HepG2 (cell line): ENCODE measurements around the gene ALPK3. TPM values are rescaled to one million over a fixed set of nuclear protein-coding genes. Genes with fewer than 3 reads are reported as not detected.

Experiments
- DDIT3 ChIP-seq: sonication (generic); formaldehyde crosslinking; IDR thresholded peaks from 2 replicates; pipeline ENCODE4 v1.4.0; 2020; ENCODE audit warnings: mild to moderate bottlenecking, missing genetic modification reagents
- E2F2 ChIP-seq: sonication (generic); formaldehyde crosslinking; IDR thresholded peaks from 2 replicates; pipeline ENCODE4 v1.4.0; 2020; ENCODE audit warnings: missing genetic modification reagents, borderline replicate concordance
- HOXA7 ChIP-seq: sonication (generic); formaldehyde crosslinking; IDR thresholded peaks from 2 replicates; pipeline ENCODE4 v1.8.1; 2022; ENCODE audit warnings: mild to moderate bottlenecking, missing genetic modification reagents, moderate library complexity
- IKZF5 ChIP-seq: IDR thresholded peaks from 2 replicates; pipeline ENCODE4 v1.6.1; 2018; ENCODE audit warnings: missing genetic modification reagents, mild to moderate bottlenecking, missing compliant biosample characterization
- KDM1A ChIP-seq: IDR thresholded peaks from 2 replicates; pipeline ENCODE4 v1.6.1; 2016; ENCODE audit warnings: missing compliant biosample characterization
- KLF12 ChIP-seq: sonication (generic); formaldehyde crosslinking; IDR thresholded peaks from 2 replicates; pipeline ENCODE4 v1.4.0; 2020; ENCODE audit warnings: missing genetic modification reagents, borderline replicate concordance
- KLF9 ChIP-seq: IDR thresholded peaks from 2 replicates; pipeline ENCODE4 v1.6.1; 2016; ENCODE audit warnings: low read depth
- MEF2D ChIP-seq: sonication (generic); formaldehyde crosslinking; IDR thresholded peaks from 2 replicates; pipeline ENCODE4 v1.5.1; 2020; ENCODE audit warnings: mild to moderate bottlenecking, missing genetic modification reagents
- NFATC3 ChIP-seq: sonication (generic); formaldehyde crosslinking; IDR thresholded peaks from 2 replicates; pipeline ENCODE4 v1.5.1; 2020; ENCODE audit warnings: mild to moderate bottlenecking, missing genetic modification reagents
- RBM22 ChIP-seq: fragments of 200-400 bp; formaldehyde crosslinking; optimal IDR thresholded peaks from 2 replicates; pipeline ENCODE3; 2017; ENCODE audit warnings: mild to moderate bottlenecking, low read length, moderate library complexity
- RNF2 ChIP-seq: fragments of 450-650 bp; conservative IDR thresholded peaks from 2 replicates; pipeline ENCODE4 v1.6.1; 2016; ENCODE audit warnings: low read depth
- SALL2 ChIP-seq: sonication (generic); formaldehyde crosslinking; IDR thresholded peaks from 2 replicates; pipeline ENCODE4 v1.8.1; 2023; ENCODE audit warnings: mild to moderate bottlenecking, missing genetic modification reagents, inconsistent platforms
- SMARCC2 ChIP-seq: fragments of 450-650 bp; IDR thresholded peaks from 2 replicates; pipeline ENCODE4 v1.6.1; 2017; ENCODE audit warnings: antibody characterized with exemption, mild to moderate bottlenecking
- ZBTB7A ChIP-seq: sonication (generic); formaldehyde crosslinking; IDR thresholded peaks from 2 replicates; pipeline ENCODE4 v1.8.0; 2022; ENCODE audit warnings: mild to moderate bottlenecking, missing genetic modification reagents
- ZNF205 ChIP-seq: IDR thresholded peaks from 2 replicates; pipeline ENCODE4 v1.6.1; 2018; ENCODE audit warnings: missing biosample characterization, missing genetic modification reagents
- ZNF225 ChIP-seq: sonication (generic); formaldehyde crosslinking; IDR thresholded peaks from 2 replicates; pipeline ENCODE4 v1.4.0; 2020; ENCODE audit warnings: mild to moderate bottlenecking, missing genetic modification reagents
- ZNF264 ChIP-seq: sonication (generic); formaldehyde crosslinking; IDR thresholded peaks from 2 replicates; pipeline ENCODE4 v1.4.0; 2020; ENCODE audit warnings: missing genetic modification reagents
- ZNF446 ChIP-seq: sonication (generic); formaldehyde crosslinking; IDR thresholded peaks from 2 replicates; pipeline ENCODE4 v1.5.0; 2020; ENCODE audit warnings: mild to moderate bottlenecking, missing genetic modification reagents
- ZNF547 ChIP-seq: sonication (generic); formaldehyde crosslinking; IDR thresholded peaks from 2 replicates; pipeline ENCODE4 v1.5.1; 2020; ENCODE audit warnings: mild to moderate bottlenecking, missing genetic modification reagents
- ZNF550 ChIP-seq: sonication (generic); formaldehyde crosslinking; IDR thresholded peaks from 2 replicates; pipeline ENCODE4 v1.4.0; 2020; ENCODE audit warnings: mild to moderate bottlenecking, missing genetic modification reagents, borderline replicate concordance
- ZNF574 ChIP-seq: sonication (generic); formaldehyde crosslinking; IDR thresholded peaks from 2 replicates; pipeline ENCODE4 v1.4.0; 2020; ENCODE audit warnings: missing genetic modification reagents
- ZNF607 ChIP-seq: sonication (generic); formaldehyde crosslinking; IDR thresholded peaks from 2 replicates; pipeline ENCODE4 v1.5.1; 2020; ENCODE audit warnings: missing genetic modification reagents, mild to moderate bottlenecking, borderline replicate concordance
- ZNF619 ChIP-seq: sonication (generic); formaldehyde crosslinking; IDR thresholded peaks from 2 replicates; pipeline ENCODE4 v1.4.0; 2020; ENCODE audit warnings: mild to moderate bottlenecking, missing genetic modification reagents
- ZNF747 ChIP-seq: sonication (generic); formaldehyde crosslinking; IDR thresholded peaks from 2 replicates; pipeline ENCODE4 v1.8.1; 2023; ENCODE audit warnings: missing genetic modification reagents, mild to moderate bottlenecking, borderline replicate concordance
- ZNF768 ChIP-seq: sonication (generic); formaldehyde crosslinking; IDR thresholded peaks from 2 replicates; pipeline ENCODE4 v1.4.0; 2020; ENCODE audit warnings: missing genetic modification reagents
- ZNF850 ChIP-seq: sonication (generic); formaldehyde crosslinking; conservative IDR thresholded peaks from 2 replicates; pipeline ENCODE4 v1.9.0; 2021; ENCODE audit warnings: mild to moderate bottlenecking, missing genetic modification reagents
- ZSCAN20 ChIP-seq: sonication (generic); formaldehyde crosslinking; IDR thresholded peaks from 2 replicates; pipeline ENCODE4 v1.4.0; 2020; ENCODE audit warnings: missing genetic modification reagents, mild to moderate bottlenecking, borderline replicate concordance
- polyA plus RNA-seq, 8 experiments: library from polyadenylated mRNA; depleted of rRNA in 3 of 8; stranded (reverse) in 7 of 8; unstranded in 1 of 8; fragments of >200 nt; fragmentation: Illumina TruSeq in 4 of 8; extraction: Trizol in 4 of 8; gene quantifications; 2 replicates each; pipeline versions ENCODE4 v1.2.1 to v1.2.3, GENCODE V29; 2011 to 2016; ENCODE audit warnings: low read depth in 4 of 8, missing spikeins in 1 of 8, mixed read lengths in 1 of 8; ENCODE audit not compliant: insufficient read depth in 1 of 8
- total RNA-seq, 5 experiments: library from RNA; depleted of rRNA; stranded (reverse); fragments of >200 nt; fragmentation: Illumina TruSeq; extraction: Trizol; gene quantifications; 2 replicates each; pipeline ENCODE4 v1.2.3, GENCODE V29; 2016; ENCODE audit warnings: low read depth in 1 of 5

ALPK3 gene
- total and polyA plus RNA-seq, 2 of the 13 experiments (the other 11 are each of a cell fraction or from before 2014, with no cell fraction given): 0.04 to 0.42 TPM

- TF ChIP-seq IKZF5 (CRISPR knock-in tag) (no peak), ZBTB7A (CRISPR knock-in tag) (peak; percentile 33; the same call in 1 of the 2 replicates), HOXA7 (CRISPR knock-in tag) (no peak), ZNF747 (no peak), SALL2 (CRISPR knock-in tag) (no peak), ZNF264 (CRISPR knock-in tag) (no peak), RNF2 (no peak), DDIT3 (CRISPR knock-in tag) (no peak), E2F2 (CRISPR knock-in tag) (no peak), ZNF446 (CRISPR knock-in tag) (no peak), ZNF547 (CRISPR knock-in tag) (no peak; the same call in 1 of the 2 replicates), ZNF550 (no peak), ZNF574 (no peak), KLF12 (CRISPR knock-in tag) (no peak), ZNF768 (CRISPR knock-in tag) (no peak), KDM1A (CRISPR knock-in tag) (no peak), NFATC3 (CRISPR knock-in tag) (no peak), ZNF619 (CRISPR knock-in tag) (no peak), ZNF205 (CRISPR knock-in tag) (no peak), MEF2D (CRISPR knock-in tag) (no peak), SMARCC2 (no peak), RBM22 (no peak), ZSCAN20 (CRISPR knock-in tag) (no peak), ZNF225 (no peak), ZNF607 (no peak), ZNF850 (CRISPR knock-in tag) (no peak), KLF9 (CRISPR knock-in tag) (no peak)
Observed at GRCh38 chr15:84908564-84908963, 91.4 kb downstream of the ALPK3 start (continued).
